PC-3 (cell line): ENCODE measurements around the gene CAB39L. TPM values are rescaled to one million over a fixed set of nuclear protein-coding genes. Genes with fewer than 3 reads are reported as not detected.

Experiments
- ATAC-seq: fragments of 200-7000 bp; cut with Tn5 transposase; 2 replicates; pipeline ENCODE4 v1.9.1; 2020; ENCODE audit warnings: mild to moderate bottlenecking, moderate library complexity
- BruUV-seq: library from RNA; stranded (reverse); fragments of 400-500 nt; replicated peaks from 2 replicates; lab custom pipeline; 2021; lab: Mats Ljungman, UMichigan
- CTCF ChIA-PET: fragments of 300-600 bp; sonication (Branson Sonifier 250); formaldehyde crosslinking; loops from one replicate; lab custom pipeline; 2022; ENCODE audit warnings: antibody characterized with exemption; lab: Charles Lee
- POLR2A ChIA-PET: fragments of 300-600 bp; sonication (Branson Sonifier 250); formaldehyde crosslinking; loops from one replicate; lab custom pipeline; 2022; ENCODE audit warnings: antibody characterized with exemption; ENCODE audit not compliant: unreplicated experiment; lab: Charles Lee
- DNase-seq: peaks from one replicate; pipeline ENCODE4 v3.0.0-alpha.2; 2015
- H2AFZ ChIP-seq: fragments of 300-600 bp; sonication (generic); 2 replicates; pipeline ENCODE4 v1.6.0; 2016; ENCODE audit warnings: antibody characterized with exemption, low read length
- H3F3A ChIP-seq: fragments of 300-600 bp; sonication (generic); one replicate; pipeline ENCODE4 v1.6.0; 2017; ENCODE audit warnings: antibody characterized with exemption, low read length, control low read depth, mild to moderate bottlenecking; ENCODE audit not compliant: unreplicated experiment
- H3K27ac ChIP-seq: fragments of 300-600 bp; sonication (generic); 2 replicates; pipeline ENCODE4 v1.5.1; 2016; ENCODE audit warnings: mild to moderate bottlenecking, low read length
- H3K27me3 ChIP-seq: fragments of 300-600 bp; sonication (generic); 2 replicates; pipeline ENCODE4 v1.6.1; 2016; ENCODE audit warnings: low read length, mixed read lengths
- H3K36me3 ChIP-seq: fragments of 300-600 bp; sonication (generic); 2 replicates; pipeline ENCODE4 v1.6.1; 2016; ENCODE audit warnings: low read depth, mixed run types, low read length, mixed read lengths
- H3K4me1 ChIP-seq: fragments of 300-600 bp; sonication (generic); 2 replicates; pipeline ENCODE4 v1.5.1; 2016; ENCODE audit warnings: low read length; ENCODE audit not compliant: insufficient read depth
- H3K4me2 ChIP-seq: fragments of 300-600 bp; sonication (generic); 2 replicates; pipeline ENCODE4 v1.6.0; 2016; ENCODE audit warnings: low read length
- H3K4me3 ChIP-seq: fragments of 300-600 bp; sonication (generic); 2 replicates; pipeline ENCODE4 v1.5.1; 2016; ENCODE audit warnings: mild to moderate bottlenecking, low read length, mixed read lengths
- H3K79me2 ChIP-seq: fragments of 300-600 bp; sonication (generic); 2 replicates; pipeline ENCODE4 v1.6.1; 2017; ENCODE audit warnings: low read length, mixed read lengths
- H3K9ac ChIP-seq: fragments of 300-600 bp; sonication (generic); 2 replicates; pipeline ENCODE4 v1.6.0; 2016; ENCODE audit warnings: mild to moderate bottlenecking, low read length
- H3K9me2 ChIP-seq: fragments of 300-600 bp; sonication (generic); replicated peaks from 2 replicates; pipeline ENCODE4 v1.6.1; 2016; ENCODE audit warnings: mixed run types, low read length, mixed read lengths
- H3K9me3 ChIP-seq: fragments of 300-600 bp; sonication (generic); 2 replicates; pipeline ENCODE4 v1.6.1; 2016; ENCODE audit warnings: low read length, mixed read lengths
- H4K20me1 ChIP-seq: fragments of 300-600 bp; sonication (generic); 2 replicates; pipeline ENCODE4 v1.6.1; 2016; ENCODE audit warnings: low read length, mixed read lengths
- CTCF ChIP-seq: fragments of 300-600 bp; sonication (generic); conservative IDR thresholded peaks from 2 replicates; pipeline ENCODE4 v1.5.1; 2017; ENCODE audit warnings: antibody characterized with exemption, low read depth, mild to moderate bottlenecking, low read length
- EZH2 ChIP-seq: fragments of 300-600 bp; sonication (generic); IDR thresholded peaks from one replicate; pipeline ENCODE4 v1.6.1; 2017; ENCODE audit warnings: antibody characterized with exemption, mild to moderate bottlenecking, low read length; ENCODE audit not compliant: unreplicated experiment
- EZH2phosphoT487 ChIP-seq: fragments of 300-600 bp; sonication (generic); IDR thresholded peaks from 2 replicates; pipeline ENCODE4 v1.6.1; 2018; ENCODE audit warnings: mild to moderate bottlenecking, antibody characterized with exemption, low read length, borderline replicate concordance
- intact Hi-C: fragments of 100-400 bp; cut with micrococcal nuclease; formaldehyde crosslinking; loops from 2 replicates; pipeline ENCODE4 v1.9.0; 2023
- total RNA-seq: library from RNA; depleted of rRNA; stranded (reverse); fragments of >200 nt; gene quantifications from 2 replicates; pipeline ENCODE4 v1.2.3, GENCODE V29; 2014

Gene CAB39L
- total RNA-seq, 1 experiment from 2014 or later, result 1.8 TPM

DNA sequence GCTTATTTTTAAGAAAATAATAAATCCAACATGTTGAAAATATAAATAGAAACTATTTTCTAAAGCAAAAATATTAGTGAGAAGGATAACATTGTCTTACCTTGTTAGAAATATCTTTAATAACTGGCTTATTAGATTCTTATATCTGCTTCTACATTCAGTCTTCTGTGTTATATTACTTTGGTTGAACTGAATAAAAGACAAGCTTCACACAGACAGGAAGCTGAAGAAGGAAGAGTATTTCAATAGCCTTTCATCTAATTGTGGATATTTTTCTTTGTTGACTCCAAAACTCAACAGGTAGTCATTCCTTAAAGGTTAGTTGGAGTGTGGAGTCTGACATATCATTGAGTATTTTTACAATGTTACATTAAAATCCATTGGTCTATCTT, 11.1 kb upstream of the CAB39L start:
- Histone ChIP-seq H4K20me1 (no peaks in the 10 kb centered on the region), H3F3A (no peaks in the 10 kb centered on the region), H3K9me3 (no peaks in the 10 kb centered on the region), H3K9me2 (no peaks in the 10 kb centered on the region), H3K27me3 (no peaks in the 10 kb centered on the region), H3K9ac (no peak overlapping the region), H3K79me2 (peaks cover 6% of the 10 kb centered on the region), H3K4me2 (no peak overlapping the region), H3K4me1 (peaks cover 23% of the 10 kb centered on the region), H3K4me3 (no peak overlapping the region), H3K36me3 (no peaks in the 10 kb centered on the region), H2AFZ (no peak overlapping the region), H3K27ac (no peak overlapping the region)
- intact Hi-C loops, result no loop called here
- CTCF ChIA-PET, result no interaction called here
- POLR2A ChIA-PET, result interaction anchor here (0.5 kb wide), 1 partner anchor 35 kb away, joined by 11 read pairs; no protein-coding TSS in a partner anchor
- no peak for ATAC-seq
- no peak for TF ChIP-seq CTCF
- no peak for TF ChIP-seq EZH2
- no peak for TF ChIP-seq EZH2phosphoT487
- DNase-seq, result no peak
- BruUV-seq, result no TSS peak

GRCh38 chr13:49454388-49455006, 10.6 kb upstream of the CAB39L start:
- Histone ChIP-seq H3F3A (no peaks in the 10 kb centered on the region), H3K27ac (no peak overlapping the region), H3K4me2 (no peak overlapping the region), H3K4me1 (peaks cover 23% of the 10 kb centered on the region), H3K4me3 (no peak overlapping the region), H3K79me2 (peaks cover 6% of the 10 kb centered on the region), H3K27me3 (no peaks in the 10 kb centered on the region), H3K9ac (no peak overlapping the region), H3K36me3 (no peaks in the 10 kb centered on the region), H2AFZ (no peak overlapping the region), H4K20me1 (no peaks in the 10 kb centered on the region), H3K9me3 (no peaks in the 10 kb centered on the region), H3K9me2 (no peaks in the 10 kb centered on the region)
- TF ChIP-seq EZH2phosphoT487 (no peak), CTCF (no peak), EZH2 (no peak)
- no peak for DNase-seq
- POLR2A ChIA-PET, result interaction anchor here (0.5 kb wide), 1 partner anchor 36 kb away, joined by 11 read pairs; no protein-coding TSS in a partner anchor
- BruUV-seq, result no TSS peak
- no peak for ATAC-seq
- CTCF ChIA-PET, result no interaction called here
- intact Hi-C loops, result no loop called here

- CTCF ChIA-PET, result no interaction called here
These were observed 9.6 kb upstream of the CAB39L start for GRCh38 chr13:49453465-49453864.

More at GRCh38 chr13:49453465-49453864, 9.6 kb upstream of the CAB39L start:
- no peak overlapping the region for H3K4me3 ChIP-seq
- peaks cover 28% of the 10 kb centered on the region for H3K4me1 ChIP-seq
- ATAC-seq, result no peak
- H3K27ac ChIP-seq, result no peak overlapping the region
- intact Hi-C loops, result no loop called here
- TF ChIP-seq EZH2phosphoT487, result no peak
- TF ChIP-seq EZH2, result no peak
- TF ChIP-seq CTCF, result no peak
- no peaks in the 10 kb centered on the region for H3K36me3 ChIP-seq
- no TSS peak for BruUV-seq
- no peak for DNase-seq
- no peaks in the 10 kb centered on the region for H3K9me2 ChIP-seq
- H3K4me2 ChIP-seq, result no peak overlapping the region
- peaks cover 15% of the 10 kb centered on the region for H3K79me2 ChIP-seq
- H3F3A ChIP-seq, result no peaks in the 10 kb centered on the region
- no peaks in the 10 kb centered on the region for H3K27me3 ChIP-seq
- POLR2A ChIA-PET, result no interaction called here
- H4K20me1 ChIP-seq, result no peaks in the 10 kb centered on the region
- no peaks in the 10 kb centered on the region for H3K9me3 ChIP-seq
- no peak overlapping the region for H2AFZ ChIP-seq
- no peak overlapping the region for H3K9ac ChIP-seq
